ENCODE measurements around the gene PLXNA3.

The PLXNA3 gene

GRCh38 chrX:154457491-154458115, 478 bp upstream of the PLXNA3 start:
- in situ Hi-C loops (cut with MboI; ENCODE audit: low sequenced_read_pairs) = no loop called here

- in situ Hi-C loops (cut with MboI; ENCODE audit: low sequenced_read_pairs) = no loop called here
Observed at GRCh38 chrX:154458954-154459778, 1.1 kb downstream of the PLXNA3 start.

GRCh38 chrX:154459832-154460231, 1.8 kb downstream of the PLXNA3 start:
- in situ Hi-C loops (cut with MboI; ENCODE audit: low sequenced_read_pairs) = no loop called here

- in situ Hi-C loops (cut with MboI; ENCODE audit: low sequenced_read_pairs) = no loop called here
Observed at GRCh38 chrX:154460326-154460725, 2.2 kb downstream of the PLXNA3 start.

- in situ Hi-C loops (cut with MboI; ENCODE audit: low sequenced_read_pairs) = no loop called here
Observed at GRCh38 chrX:154462396-154462795, 4.3 kb downstream of the PLXNA3 start.

- in situ Hi-C loops (cut with MboI; ENCODE audit: low sequenced_read_pairs) = no loop called here
Observed at GRCh38 chrX:154463611-154464220, 5.6 kb downstream of the PLXNA3 start.

- in situ Hi-C loops (cut with MboI; ENCODE audit: low sequenced_read_pairs) = no loop called here
Observed at GRCh38 chrX:154464806-154465365, 6.8 kb downstream of the PLXNA3 start.

- in situ Hi-C loops (cut with MboI; ENCODE audit: low sequenced_read_pairs) = no loop called here
Observed at GRCh38 chrX:154465601-154466000, 7.5 kb downstream of the PLXNA3 start.

- in situ Hi-C loops (cut with MboI; ENCODE audit: low sequenced_read_pairs) = no loop called here
Observed at GRCh38 chrX:154466036-154466435, 8.0 kb downstream of the PLXNA3 start.

- in situ Hi-C loops (cut with MboI; ENCODE audit: low sequenced_read_pairs) = no loop called here
Observed at GRCh38 chrX:154466907-154467306, 8.8 kb downstream of the PLXNA3 start.

GRCh38 chrX:154467556-154467955, 9.5 kb downstream of the PLXNA3 start:
- in situ Hi-C loops (cut with MboI; ENCODE audit: low sequenced_read_pairs) = no loop called here

GRCh38 chrX:154468217-154468616, 10.1 kb downstream of the PLXNA3 start:
- in situ Hi-C loops (cut with MboI; ENCODE audit: low sequenced_read_pairs) = no loop called here

GRCh38 chrX:154469114-154469513, 11.0 kb downstream of the PLXNA3 start:
- in situ Hi-C loops (cut with MboI; ENCODE audit: low sequenced_read_pairs) = no loop called here

GRCh38 chrX:154469880-154470279, 11.8 kb downstream of the PLXNA3 start:
- in situ Hi-C loops (cut with MboI; ENCODE audit: low sequenced_read_pairs) = no loop called here

GRCh38 chrX:154470434-154470833, 12.4 kb downstream of the PLXNA3 start:
- in situ Hi-C loops (cut with MboI; ENCODE audit: low sequenced_read_pairs) = no loop called here

- in situ Hi-C loops (cut with MboI; ENCODE audit: low sequenced_read_pairs) = no loop called here
Observed at GRCh38 chrX:154470914-154471568, 13.0 kb downstream of the PLXNA3 start.

GRCh38 chrX:154471839-154472684, 14.0 kb downstream of the PLXNA3 start:
- in situ Hi-C loops (cut with MboI; ENCODE audit: low sequenced_read_pairs) = no loop called here

GRCh38 chrX:154472685-154473632, 14.9 kb downstream of the PLXNA3 start:
- in situ Hi-C loops (cut with MboI; ENCODE audit: low sequenced_read_pairs) = no loop called here

GRCh38 chrX:154473683-154474082, 15.6 kb downstream of the PLXNA3 start:
- in situ Hi-C loops (cut with MboI; ENCODE audit: low sequenced_read_pairs) = no loop called here

Data from HL-60/S4 treated with phorbol 12-myristate 13-acetate at 8.2 ng/mL for 4 days and 3 days (cell line).